Large intestine (tissue), 3 donors: ENCODE measurements around the gene SHC3. TPM values are rescaled to one million over a fixed set of nuclear protein-coding genes. Genes with fewer than 3 reads are reported as not detected.

ENCODE experiments used
- DNase-seq, 2 donors: peaks; one replicate each; pipeline versions ENCODE4 v3.0.0 to v3.0.0-alpha.2; 2013
- H3K27ac ChIP-seq: one replicate; pipeline ENCODE4 v1.5.1; 2013; ENCODE audit warnings: low read length
- H3K27me3 ChIP-seq: 2 replicates; pipeline ENCODE4 v1.6.1; 2013; ENCODE audit warnings: low read length; ENCODE audit not compliant: control insufficient read depth, insufficient read depth
- H3K36me3 ChIP-seq: 2 replicates; pipeline ENCODE4 v1.6.1; 2013; ENCODE audit warnings: low read length; ENCODE audit not compliant: control insufficient read depth, insufficient read depth
- H3K4me1 ChIP-seq: one replicate; pipeline ENCODE4 v1.6.1; 2013; ENCODE audit warnings: low read length; ENCODE audit not compliant: control insufficient read depth, insufficient read depth
- H3K4me3 ChIP-seq: one replicate; pipeline ENCODE4 v1.5.1; 2013; ENCODE audit warnings: low read length
- H3K9me3 ChIP-seq: one replicate; pipeline ENCODE4 v1.6.1; 2013; ENCODE audit warnings: mild to moderate bottlenecking, low read depth, low read length, moderate library complexity; ENCODE audit not compliant: control insufficient read depth
- WGBS: methylation state at CpG from one replicate; pipeline ENCODE4 v1.1.5; 2013; ENCODE audit warnings: low lambda C conversion rate; ENCODE audit not compliant: insufficient coverage; 5-methylcytosine and 5-hydroxymethylcytosine counted together
- polyA plus RNA-seq: library from polyadenylated mRNA; unstranded; fragments of 120-200 nt; gene quantifications from one replicate; pipeline ENCODE4 v1.2.1, GENCODE V29; 2013

SHC3 gene
- polyA plus RNA-seq, 1 donor = 0.69 TPM

- DNase-seq = no peak
- WGBS = no CpG with 5 or more reads among the region's 4 CpGs
Measured at GRCh38 chr9:89044881-89045280, 133.7 kb downstream of the SHC3 start.

GRCh38 chr9:89044104-89044503 lies 134.5 kb downstream of the SHC3 start:
- Histone ChIP-seq H3K27me3 (no peaks in the 10 kb centered on the region), H3K36me3 (no peaks in the 10 kb centered on the region), H3K27ac (no peak overlapping the region), H3K9me3 (peaks cover 4% of the 10 kb centered on the region), H3K4me3 (no peak overlapping the region), H3K4me1 (no peaks in the 10 kb centered on the region)
- no peak for DNase-seq
- WGBS = no CpG with 5 or more reads among the region's 2 CpGs

More at GRCh38 chr9:89044881-89045280, 133.7 kb downstream of the SHC3 start:
- H3K27ac ChIP-seq = no peak overlapping the region
- no peaks in the 10 kb centered on the region for H3K27me3 ChIP-seq
- H3K9me3 ChIP-seq = peaks cover 2% of the 10 kb centered on the region
- H3K4me3 ChIP-seq = no peak overlapping the region
- H3K4me1 ChIP-seq = no peaks in the 10 kb centered on the region
- no peaks in the 10 kb centered on the region for H3K36me3 ChIP-seq

GRCh38 chr9:89042984-89043383 lies 135.6 kb downstream of the SHC3 start:
- DNase-seq = no peak
- Histone ChIP-seq H3K4me3 (no peak overlapping the region), H3K27ac (no peak overlapping the region), H3K27me3 (no peaks in the 10 kb centered on the region), H3K9me3 (peaks cover 4% of the 10 kb centered on the region), H3K4me1 (peaks cover under 1% of the 10 kb centered on the region), H3K36me3 (no peaks in the 10 kb centered on the region)
- 100% methylated on average over 1 of the region's 9 CpGs for WGBS

GRCh38 chr9:89039664-89040063 lies 139.0 kb downstream of the SHC3 start:
- no peaks in the 10 kb centered on the region for H3K27me3 ChIP-seq
- peaks cover 15% of the 10 kb centered on the region for H3K4me1 ChIP-seq
- H3K36me3 ChIP-seq = no peaks in the 10 kb centered on the region
- no peak overlapping the region for H3K27ac ChIP-seq
- H3K9me3 ChIP-seq = peaks cover 4% of the 10 kb centered on the region
- DNase-seq = no peak
- H3K4me3 ChIP-seq = no peak overlapping the region
- 100% methylated on average over 1 of the region's 2 CpGs for WGBS

GRCh38 chr9:89039104-89039465 lies 139.5 kb downstream of the SHC3 start:
- Histone ChIP-seq H3K4me1 (peaks cover 15% of the 10 kb centered on the region), H3K27me3 (no peaks in the 10 kb centered on the region), H3K27ac (no peak overlapping the region), H3K36me3 (no peaks in the 10 kb centered on the region), H3K4me3 (no peak overlapping the region), H3K9me3 (peaks cover 4% of the 10 kb centered on the region)
- no peak for DNase-seq
- WGBS = 100% methylated on average over 1 of the region's 4 CpGs

GRCh38 chr9:89038382-89039103 lies 140.1 kb downstream of the SHC3 start:
- H3K27me3 ChIP-seq = no peaks in the 10 kb centered on the region
- H3K4me3 ChIP-seq = no peak overlapping the region
- WGBS = 60% methylated on average over 1 of the region's 5 CpGs
- H3K4me1 ChIP-seq = peaks cover 15% of the 10 kb centered on the region
- H3K36me3 ChIP-seq = no peaks in the 10 kb centered on the region
- DNase-seq = no peak
- H3K9me3 ChIP-seq = peaks cover 4% of the 10 kb centered on the region
- H3K27ac ChIP-seq = no peak overlapping the region

GRCh38 chr9:89037891-89038290 lies 140.7 kb downstream of the SHC3 start:
- DNase-seq = no peak
- Histone ChIP-seq H3K4me1 (peaks cover 15% of the 10 kb centered on the region), H3K9me3 (peaks cover 4% of the 10 kb centered on the region), H3K27me3 (no peaks in the 10 kb centered on the region), H3K36me3 (no peaks in the 10 kb centered on the region), H3K4me3 (no peak overlapping the region), H3K27ac (peak overlapping the region; percentile 34)
- no CpG with 5 or more reads among the region's 9 CpGs for WGBS

- H3K4me1 ChIP-seq = peaks cover 15% of the 10 kb centered on the region
- WGBS = 60% methylated on average over 1 of the region's 4 CpGs
- peak overlapping the region; percentile 34 for H3K27ac ChIP-seq
- H3K36me3 ChIP-seq = no peaks in the 10 kb centered on the region
- no peak overlapping the region for H3K4me3 ChIP-seq
- no peaks in the 10 kb centered on the region for H3K27me3 ChIP-seq
- peak in 1 of 2 donors; percentile 60 for DNase-seq
- peaks cover 4% of the 10 kb centered on the region for H3K9me3 ChIP-seq
Measured at GRCh38 chr9:89037346-89037745, 141.3 kb downstream of the SHC3 start.

- Histone ChIP-seq H3K9me3 (peaks cover 4% of the 10 kb centered on the region), H3K36me3 (no peaks in the 10 kb centered on the region), H3K4me1 (peaks cover 15% of the 10 kb centered on the region), H3K27ac (peak overlapping the region; percentile 21), H3K4me3 (no peak overlapping the region), H3K27me3 (no peaks in the 10 kb centered on the region)
- 100% methylated on average over 1 of the region's 3 CpGs for WGBS
- DNase-seq = no peak
Measured at GRCh38 chr9:89036891-89037290, 141.7 kb downstream of the SHC3 start.

GRCh38 chr9:89036383-89036782 lies 142.2 kb downstream of the SHC3 start:
- Histone ChIP-seq H3K27ac (no peak overlapping the region), H3K9me3 (peaks cover 4% of the 10 kb centered on the region), H3K27me3 (no peaks in the 10 kb centered on the region), H3K4me3 (no peak overlapping the region), H3K36me3 (no peaks in the 10 kb centered on the region), H3K4me1 (peaks cover 15% of the 10 kb centered on the region)
- DNase-seq = no peak
- whole genome bisulfite sequencing = no CpG with 5 or more reads among the region's 8 CpGs

GRCh38 chr9:89032661-89033060 lies 146.0 kb downstream of the SHC3 start:
- H3K4me3 ChIP-seq = no peak overlapping the region
- WGBS = 80% methylated on average over 1 of the region's 5 CpGs
- H3K9me3 ChIP-seq = peaks cover 9% of the 10 kb centered on the region
- H3K4me1 ChIP-seq = peaks cover 11% of the 10 kb centered on the region
- H3K27ac ChIP-seq = no peak overlapping the region
- H3K27me3 ChIP-seq = no peaks in the 10 kb centered on the region
- no peak for DNase-seq
- H3K36me3 ChIP-seq = no peaks in the 10 kb centered on the region
